Astrocyte of the spinal cord (primary cell): ENCODE results near the gene FAM151A.

Source experiments
- DNase-seq: peaks from one replicate; pipeline ENCODE4 v3.0.0; 2011; ENCODE audit warnings: low read depth, low spot score
- H3K4me3 ChIP-seq: 2 replicates; pipeline ENCODE4 v1.5.1; 2011; ENCODE audit warnings: low read depth, mild to moderate bottlenecking, low read length, moderate library complexity
- CTCF ChIP-seq: IDR thresholded peaks from 2 replicates; pipeline ENCODE4 v1.5.1; 2012; ENCODE audit warnings: low read depth, mild to moderate bottlenecking, low read length, inconsistent platforms
- in situ Hi-C: cut with HindIII; loops from 2 replicates; pipeline ENCODE4 v1.10.0; 2017; ENCODE audit warnings: low sequenced_read_pairs

FAM151A gene

GRCh38 chr1:54664364-54664763 is 41.0 kb upstream of the FAM151A start:
- no peak for TF ChIP-seq CTCF
- DNase-seq: no peak
- H3K4me3 ChIP-seq: no peak overlapping the region
- in situ Hi-C loops: no loop called here

- no peak for DNase-seq
- no peak for TF ChIP-seq CTCF
- in situ Hi-C loops: no loop called here
Measured at GRCh38 chr1:54663725-54664124, 40.4 kb upstream of the FAM151A start.

GRCh38 chr1:54658164-54658913 is 35.0 kb upstream of the FAM151A start:
- no peak overlapping the region for H3K4me3 ChIP-seq
- TF ChIP-seq CTCF: no peak
- in situ Hi-C loops: no loop called here
- DNase-seq: no peak

More at GRCh38 chr1:54663725-54664124, 40.4 kb upstream of the FAM151A start:
- H3K4me3 ChIP-seq: no peak overlapping the region

- no peak for TF ChIP-seq CTCF
- H3K4me3 ChIP-seq: no peak overlapping the region
- in situ Hi-C loops: no loop called here
- DNase-seq: no peak
Measured at GRCh38 chr1:54653036-54653435, 29.7 kb upstream of the FAM151A start.

GRCh38 chr1:54652168-54652567 is 28.8 kb upstream of the FAM151A start:
- in situ Hi-C loops: no loop called here
- no peak for DNase-seq
- H3K4me3 ChIP-seq: no peak overlapping the region
- TF ChIP-seq CTCF: no peak

- no peak for DNase-seq
- no peak overlapping the region for H3K4me3 ChIP-seq
- in situ Hi-C loops: no loop called here
- no peak for TF ChIP-seq CTCF
Measured at GRCh38 chr1:54651608-54652007, 28.3 kb upstream of the FAM151A start.
